Measurements from ENCODE around the gene DISC1.

Gene DISC1

DNA sequence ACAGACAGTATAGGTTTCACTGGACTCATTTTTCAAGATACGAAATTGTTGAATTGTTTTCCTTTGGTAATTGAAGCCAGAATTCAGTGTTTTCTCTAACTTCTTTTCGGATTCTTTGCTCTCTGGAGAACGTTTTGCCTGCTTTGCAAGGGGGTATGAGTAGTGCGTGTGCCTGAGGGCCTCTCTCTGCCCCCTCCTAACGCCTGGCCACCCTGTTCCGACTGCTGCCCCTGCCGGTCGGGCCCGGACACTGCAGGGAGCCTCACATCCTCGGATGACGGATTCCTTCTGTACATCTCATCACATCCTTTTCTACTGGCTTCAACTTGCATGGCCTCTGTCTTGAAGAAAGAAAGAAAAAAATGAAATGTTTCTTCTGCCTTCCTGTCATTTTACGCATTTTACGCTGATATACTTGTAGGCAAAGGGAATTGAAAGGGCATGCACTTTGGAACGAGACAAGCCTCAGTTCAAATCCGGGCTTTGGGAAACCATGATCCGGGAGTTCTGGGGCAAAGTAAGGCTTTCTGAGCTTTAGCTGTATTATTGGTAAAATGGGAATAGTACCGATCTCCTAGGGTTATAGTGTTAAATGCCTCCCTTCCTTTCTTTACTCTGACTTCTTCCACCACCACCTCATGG lies 65.1 kb downstream of the DISC1 start:
- no peaks in the 10 kb centered on the region for H3K9me3 ChIP-seq (ENCODE audit: control insufficient read depth in 5 of 5, low read length in 5 of 5)
- no peak overlapping the region for H3K27ac ChIP-seq (ENCODE audit: low read depth, low read length)
- H3K4me1 ChIP-seq (ENCODE audit: control insufficient read depth in 5 of 5, insufficient read depth in 5 of 5, low read length in 5 of 5), result peaks cover 0 to 23% (median 10%) of the 10 kb centered on the region in 5 donors

DNA sequence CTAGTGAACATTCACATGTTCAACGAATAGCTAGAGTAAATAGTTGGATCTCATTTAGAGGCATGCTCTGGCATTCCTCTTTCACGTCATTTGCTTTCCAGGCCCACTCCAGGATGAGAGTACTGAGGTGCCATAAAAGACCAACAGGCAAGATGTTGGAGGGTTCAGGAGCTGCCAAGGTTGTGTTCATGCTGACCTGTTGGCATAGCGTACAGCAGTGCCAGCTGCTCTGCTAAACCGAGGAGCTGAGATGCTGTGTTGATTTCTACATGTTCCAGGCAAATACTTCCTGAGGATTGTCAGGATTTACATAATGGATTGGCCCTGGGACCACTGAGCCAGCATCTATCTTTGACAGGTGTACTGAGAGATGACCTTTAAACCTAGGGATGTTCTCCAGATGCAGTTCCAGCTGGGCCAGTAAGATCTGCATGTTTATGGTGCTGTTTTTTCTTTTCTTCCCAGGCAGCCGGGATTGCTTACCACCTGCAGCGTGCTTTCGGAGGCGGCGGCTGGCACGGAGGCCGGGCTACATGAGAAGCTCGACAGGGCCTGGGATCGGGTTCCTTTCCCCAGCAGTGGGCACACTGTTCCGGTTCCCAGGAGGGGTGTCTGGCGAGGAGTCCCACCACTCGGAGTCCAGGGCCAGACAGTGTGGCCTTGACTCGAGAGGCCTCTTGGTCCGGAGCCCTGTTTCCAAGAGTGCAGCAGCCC lies 66.9 kb downstream of the DISC1 start:
- Histone ChIP-seq H3K9ac (ENCODE audit: low read length in 5 of 5) (no peak overlapping the region), H3K9me3 (ENCODE audit: control insufficient read depth in 5 of 5, low read length in 5 of 5) (no peaks in the 10 kb centered on the region), H3K4me1 (ENCODE audit: control insufficient read depth in 5 of 5, insufficient read depth in 5 of 5, low read length in 5 of 5) (peaks cover 0 to 23% (median 10%) of the 10 kb centered on the region in 5 donors), H3K4me3 (ENCODE audit: low read depth in 1 of 5, low read length in 5 of 5) (no peak overlapping the region), H3K36me3 (ENCODE audit: control insufficient read depth in 5 of 5, insufficient read depth in 5 of 5, low read length in 5 of 5) (peaks cover 0 to 13% (median 0%) of the 10 kb centered on the region in 5 donors), H3K27ac (ENCODE audit: low read depth, low read length) (no peak overlapping the region), H3K27me3 (ENCODE audit: control insufficient read depth in 5 of 5, insufficient read depth in 4 of 5, low read length in 5 of 5) (no peaks in the 10 kb centered on the region)

More for the DNA sequence above, 65.1 kb downstream of the DISC1 start:
- H3K9ac ChIP-seq (ENCODE audit: low read length in 5 of 5), result no peak overlapping the region
- no peak overlapping the region for H3K4me3 ChIP-seq (ENCODE audit: low read depth in 1 of 5, low read length in 5 of 5)
- no peaks in the 10 kb centered on the region for H3K27me3 ChIP-seq (ENCODE audit: control insufficient read depth in 5 of 5, insufficient read depth in 4 of 5, low read length in 5 of 5)
- peaks cover 0 to 11% (median 0%) of the 10 kb centered on the region in 5 donors for H3K36me3 ChIP-seq (ENCODE audit: control insufficient read depth in 5 of 5, insufficient read depth in 5 of 5, low read length in 5 of 5)

DNA sequence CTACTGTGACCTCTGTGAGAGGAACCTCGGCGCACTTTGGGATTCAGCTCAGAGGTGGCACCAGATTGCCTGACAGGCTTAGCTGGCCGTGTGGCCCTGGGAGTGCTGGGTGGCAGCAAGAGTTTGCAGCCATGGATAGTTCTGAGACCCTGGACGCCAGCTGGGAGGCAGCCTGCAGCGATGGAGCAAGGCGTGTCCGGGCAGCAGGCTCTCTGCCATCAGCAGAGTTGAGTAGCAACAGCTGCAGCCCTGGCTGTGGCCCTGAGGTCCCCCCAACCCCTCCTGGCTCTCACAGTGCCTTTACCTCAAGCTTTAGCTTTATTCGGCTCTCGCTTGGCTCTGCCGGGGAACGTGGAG lies 67.5 kb downstream of the DISC1 start:
- Histone ChIP-seq H3K4me3 (ENCODE audit: low read depth in 1 of 5, low read length in 5 of 5) (no peak overlapping the region), H3K9me3 (ENCODE audit: control insufficient read depth in 5 of 5, low read length in 5 of 5) (no peaks in the 10 kb centered on the region), H3K36me3 (ENCODE audit: control insufficient read depth in 5 of 5, insufficient read depth in 5 of 5, low read length in 5 of 5) (peaks cover 0 to 13% (median 0%) of the 10 kb centered on the region in 5 donors), H3K27ac (ENCODE audit: low read depth, low read length) (no peak overlapping the region), H3K4me1 (ENCODE audit: control insufficient read depth in 5 of 5, insufficient read depth in 5 of 5, low read length in 5 of 5) (peaks cover 0 to 23% (median 10%) of the 10 kb centered on the region in 5 donors), H3K27me3 (ENCODE audit: control insufficient read depth in 5 of 5, insufficient read depth in 4 of 5, low read length in 5 of 5) (no peaks in the 10 kb centered on the region), H3K9ac (ENCODE audit: low read length in 5 of 5) (no peak overlapping the region)

DNA sequence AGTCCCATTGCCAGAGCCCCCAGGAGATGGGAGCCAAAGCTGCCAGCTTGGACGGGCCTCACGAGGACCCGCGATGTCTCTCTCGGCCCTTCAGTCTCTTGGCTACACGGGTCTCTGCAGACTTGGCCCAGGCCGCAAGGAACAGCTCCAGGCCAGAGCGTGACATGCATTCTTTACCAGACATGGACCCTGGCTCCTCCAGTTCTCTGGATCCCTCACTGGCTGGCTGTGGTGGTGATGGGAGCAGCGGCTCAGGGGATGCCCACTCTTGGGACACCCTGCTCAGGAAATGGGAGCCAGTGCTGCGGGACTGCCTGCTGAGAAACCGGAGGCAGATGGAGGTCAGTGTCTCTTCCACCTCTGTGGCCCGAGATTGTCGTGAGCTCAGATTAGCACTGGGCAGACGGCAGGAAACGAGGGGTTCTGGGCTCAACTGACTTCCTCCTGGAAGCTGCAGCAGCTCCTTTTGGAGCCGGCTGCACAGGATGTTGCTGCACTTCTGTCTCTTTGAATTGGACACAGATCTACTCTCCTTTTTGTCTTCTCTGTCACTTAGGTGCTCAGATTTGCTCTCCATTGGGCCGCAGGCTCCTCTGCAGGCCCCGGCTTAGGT lies 68.0 kb downstream of the DISC1 start:
- Histone ChIP-seq H3K36me3 (ENCODE audit: control insufficient read depth in 5 of 5, insufficient read depth in 5 of 5, low read length in 5 of 5) (peaks cover 0 to 13% (median 0%) of the 10 kb centered on the region in 5 donors), H3K9ac (ENCODE audit: low read length in 5 of 5) (no peak overlapping the region), H3K27ac (ENCODE audit: low read depth, low read length) (no peak overlapping the region), H3K4me1 (ENCODE audit: control insufficient read depth in 5 of 5, insufficient read depth in 5 of 5, low read length in 5 of 5) (peaks cover 0 to 23% (median 10%) of the 10 kb centered on the region in 5 donors), H3K27me3 (ENCODE audit: control insufficient read depth in 5 of 5, insufficient read depth in 4 of 5, low read length in 5 of 5) (no peaks in the 10 kb centered on the region), H3K9me3 (ENCODE audit: control insufficient read depth in 5 of 5, low read length in 5 of 5) (no peaks in the 10 kb centered on the region), H3K4me3 (ENCODE audit: low read depth in 1 of 5, low read length in 5 of 5) (no peak overlapping the region)

DNA sequence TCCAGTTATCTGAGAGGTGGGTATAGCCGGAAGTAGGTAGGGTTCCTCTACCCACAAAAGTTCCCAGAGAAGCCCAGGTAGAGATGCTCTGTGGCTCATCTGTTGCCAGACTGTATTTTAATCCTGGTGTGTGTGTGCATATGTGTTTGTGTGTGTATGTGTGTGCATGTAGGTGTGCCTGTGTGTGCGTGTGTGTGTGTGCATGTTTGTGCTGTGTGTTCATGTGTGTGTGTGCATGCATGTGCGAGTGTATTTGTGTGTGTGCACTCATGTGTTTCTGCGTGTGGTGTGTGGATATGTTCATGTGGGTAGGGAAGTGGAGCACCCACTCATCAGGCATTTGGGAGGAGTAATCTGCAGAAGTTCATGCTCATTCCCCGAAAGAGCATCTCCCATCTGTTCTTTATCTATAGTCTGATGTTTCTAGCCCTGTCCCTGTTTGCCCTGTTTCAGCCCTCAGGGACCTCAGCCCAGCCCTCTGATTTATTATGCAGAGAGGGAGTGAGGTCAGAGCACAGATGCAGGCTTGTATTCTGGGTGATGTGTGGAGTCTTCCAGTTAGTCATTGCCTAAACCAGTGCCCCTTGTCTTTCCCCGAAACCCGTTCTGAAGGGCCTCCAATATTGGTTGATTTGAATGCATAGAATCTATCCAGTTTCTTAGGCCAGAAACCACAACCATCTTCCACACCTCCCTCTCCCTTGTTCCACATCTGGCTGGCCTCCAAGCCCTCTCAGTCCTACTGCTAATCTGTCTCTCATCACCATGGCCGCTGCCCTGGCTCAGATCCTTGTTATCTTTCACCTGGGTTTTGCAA lies 69.1 kb downstream of the DISC1 start:
- no peaks in the 10 kb centered on the region for H3K9me3 ChIP-seq (ENCODE audit: control insufficient read depth in 5 of 5, low read length in 5 of 5)
- no peak overlapping the region for H3K27ac ChIP-seq (ENCODE audit: low read depth, low read length)
- no peak overlapping the region for H3K4me3 ChIP-seq (ENCODE audit: low read depth in 1 of 5, low read length in 5 of 5)
- peaks cover 0 to 19% (median 7%) of the 10 kb centered on the region in 5 donors for H3K4me1 ChIP-seq (ENCODE audit: control insufficient read depth in 5 of 5, insufficient read depth in 5 of 5, low read length in 5 of 5)
- H3K36me3 ChIP-seq (ENCODE audit: control insufficient read depth in 5 of 5, insufficient read depth in 5 of 5, low read length in 5 of 5), result peaks cover 0 to 13% (median 0%) of the 10 kb centered on the region in 5 donors
- no peak overlapping the region for H3K9ac ChIP-seq (ENCODE audit: low read length in 5 of 5)
- no peaks in the 10 kb centered on the region for H3K27me3 ChIP-seq (ENCODE audit: control insufficient read depth in 5 of 5, insufficient read depth in 4 of 5, low read length in 5 of 5)

DNA sequence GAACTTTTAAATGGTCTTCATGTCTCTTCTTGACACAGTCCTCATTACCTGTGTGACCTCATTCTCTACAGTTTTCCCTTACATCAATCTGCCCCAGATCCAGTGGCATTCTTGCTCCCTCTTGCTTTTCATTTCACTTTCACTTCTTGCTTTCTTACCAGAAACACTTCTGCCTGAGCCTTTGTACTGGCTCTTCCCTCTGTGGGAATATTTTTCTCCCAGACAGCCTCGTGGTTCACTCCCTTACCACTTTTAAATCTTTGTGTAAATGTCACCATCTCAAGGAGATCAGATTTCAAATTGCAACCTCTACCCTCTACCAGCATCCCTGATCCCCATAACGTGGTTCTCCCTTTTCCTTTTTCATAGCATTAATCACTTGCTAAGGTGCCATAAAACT lies 73.2 kb downstream of the DISC1 start:
- H3K9me3 ChIP-seq (ENCODE audit: control insufficient read depth in 5 of 5, low read length in 5 of 5), result no peaks in the 10 kb centered on the region
- H3K27ac ChIP-seq (ENCODE audit: low read depth, low read length), result no peak overlapping the region
- no peaks in the 10 kb centered on the region for H3K27me3 ChIP-seq (ENCODE audit: control insufficient read depth in 5 of 5, insufficient read depth in 4 of 5, low read length in 5 of 5)
- H3K9ac ChIP-seq (ENCODE audit: low read length in 5 of 5), result no peak overlapping the region
- H3K4me3 ChIP-seq (ENCODE audit: low read depth in 1 of 5, low read length in 5 of 5), result no peak overlapping the region
- H3K4me1 ChIP-seq (ENCODE audit: control insufficient read depth in 5 of 5, insufficient read depth in 5 of 5, low read length in 5 of 5), result peaks cover 0 to 14% (median 4%) of the 10 kb centered on the region in 5 donors
- H3K36me3 ChIP-seq (ENCODE audit: control insufficient read depth in 5 of 5, insufficient read depth in 5 of 5, low read length in 5 of 5), result peaks cover 0 to 4% (median 4%) of the 10 kb centered on the region in 5 donors

DNA sequence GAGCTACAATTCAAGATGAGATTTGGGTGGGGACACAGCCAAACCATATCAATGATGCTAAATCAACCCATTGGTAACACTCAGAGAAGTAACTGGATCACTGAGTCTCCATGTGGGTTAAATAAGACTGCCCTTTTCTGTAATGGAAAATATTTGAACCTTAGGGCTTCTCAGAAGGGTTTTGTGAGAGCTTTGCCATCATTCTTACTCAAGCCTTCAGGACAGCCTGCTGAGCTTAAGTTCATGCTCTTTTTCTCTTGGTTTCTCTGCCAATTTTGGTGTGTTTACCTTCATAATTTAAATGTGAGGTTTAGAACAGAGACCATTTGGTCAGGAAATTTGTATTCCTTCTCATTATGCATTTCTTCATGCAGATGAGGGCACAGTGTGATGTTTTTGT lies 74.7 kb downstream of the DISC1 start:
- no peaks in the 10 kb centered on the region for H3K9me3 ChIP-seq (ENCODE audit: control insufficient read depth in 5 of 5, low read length in 5 of 5)
- no peak overlapping the region for H3K27ac ChIP-seq (ENCODE audit: low read depth, low read length)
- H3K27me3 ChIP-seq (ENCODE audit: control insufficient read depth in 5 of 5, insufficient read depth in 4 of 5, low read length in 5 of 5), result no peaks in the 10 kb centered on the region
- H3K4me3 ChIP-seq (ENCODE audit: low read depth in 1 of 5, low read length in 5 of 5), result no peak overlapping the region
- peaks cover 0 to 4% (median 4%) of the 10 kb centered on the region in 5 donors for H3K36me3 ChIP-seq (ENCODE audit: control insufficient read depth in 5 of 5, insufficient read depth in 5 of 5, low read length in 5 of 5)
- peaks cover 0 to 12% (median 3%) of the 10 kb centered on the region in 5 donors for H3K4me1 ChIP-seq (ENCODE audit: control insufficient read depth in 5 of 5, insufficient read depth in 5 of 5, low read length in 5 of 5)
- H3K9ac ChIP-seq (ENCODE audit: low read length in 5 of 5), result no peak overlapping the region

DNA sequence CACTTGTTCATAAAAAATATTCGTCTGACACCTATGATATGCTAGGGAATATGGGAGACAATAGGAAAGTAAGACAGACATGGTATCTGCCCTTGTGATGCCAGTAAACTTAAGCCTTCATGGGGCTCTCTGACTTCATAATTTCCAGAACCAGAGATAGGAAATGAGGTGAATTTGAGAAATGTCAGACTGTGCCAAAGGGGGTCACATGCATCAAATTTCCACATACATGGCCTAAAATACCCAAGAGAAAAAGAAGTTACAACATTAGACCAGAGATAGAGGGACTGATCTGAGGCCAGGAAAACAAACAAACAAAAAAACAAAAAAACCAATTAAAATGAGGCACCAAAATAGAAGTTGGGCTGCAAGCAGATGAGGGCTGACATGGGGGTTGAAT lies 75.7 kb downstream of the DISC1 start:
- no peak overlapping the region for H3K9ac ChIP-seq (ENCODE audit: low read length in 5 of 5)
- no peak overlapping the region for H3K27ac ChIP-seq (ENCODE audit: low read depth, low read length)
- no peaks in the 10 kb centered on the region for H3K9me3 ChIP-seq (ENCODE audit: control insufficient read depth in 5 of 5, low read length in 5 of 5)
- H3K36me3 ChIP-seq (ENCODE audit: control insufficient read depth in 5 of 5, insufficient read depth in 5 of 5, low read length in 5 of 5), result peaks cover 0 to 4% (median 0%) of the 10 kb centered on the region in 5 donors
- no peaks in the 10 kb centered on the region for H3K27me3 ChIP-seq (ENCODE audit: control insufficient read depth in 5 of 5, insufficient read depth in 4 of 5, low read length in 5 of 5)
- no peak overlapping the region for H3K4me3 ChIP-seq (ENCODE audit: low read depth in 1 of 5, low read length in 5 of 5)
- peaks cover 0 to 12% (median 3%) of the 10 kb centered on the region in 5 donors for H3K4me1 ChIP-seq (ENCODE audit: control insufficient read depth in 5 of 5, insufficient read depth in 5 of 5, low read length in 5 of 5)

DNA sequence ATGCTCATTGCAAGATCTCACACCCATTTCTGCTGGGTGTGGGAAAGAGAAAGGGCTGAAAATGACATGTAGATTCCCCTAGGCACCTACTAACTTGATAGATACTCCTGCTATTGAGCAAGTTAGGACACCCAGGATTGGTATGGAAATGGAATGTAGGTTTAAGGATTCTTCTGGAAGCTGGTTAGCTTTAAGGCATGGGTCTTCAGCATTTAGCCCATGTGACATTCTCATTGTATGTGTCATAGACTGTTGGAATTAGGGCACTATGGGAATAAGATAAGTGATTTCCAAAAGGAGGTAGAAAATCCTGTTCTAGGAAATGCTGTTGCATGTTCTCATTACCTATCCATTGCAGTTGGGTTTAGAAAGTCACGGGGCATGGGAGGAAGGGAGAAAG lies 76.2 kb downstream of the DISC1 start:
- Histone ChIP-seq H3K36me3 (ENCODE audit: control insufficient read depth in 5 of 5, insufficient read depth in 5 of 5, low read length in 5 of 5) (peaks cover 0 to 4% (median 0%) of the 10 kb centered on the region in 5 donors), H3K4me1 (ENCODE audit: control insufficient read depth in 5 of 5, insufficient read depth in 5 of 5, low read length in 5 of 5) (peaks cover 0 to 12% (median 3%) of the 10 kb centered on the region in 5 donors), H3K9me3 (ENCODE audit: control insufficient read depth in 5 of 5, low read length in 5 of 5) (no peaks in the 10 kb centered on the region), H3K27ac (ENCODE audit: low read depth, low read length) (no peak overlapping the region), H3K9ac (ENCODE audit: low read length in 5 of 5) (no peak overlapping the region), H3K4me3 (ENCODE audit: low read depth in 1 of 5, low read length in 5 of 5) (no peak overlapping the region), H3K27me3 (ENCODE audit: control insufficient read depth in 5 of 5, insufficient read depth in 4 of 5, low read length in 5 of 5) (no peaks in the 10 kb centered on the region)

Data from subcutaneous abdominal adipose tissue (tissue), 5 donors.